Measurements from ENCODE around the gene IGFBPL1.

DNA sequence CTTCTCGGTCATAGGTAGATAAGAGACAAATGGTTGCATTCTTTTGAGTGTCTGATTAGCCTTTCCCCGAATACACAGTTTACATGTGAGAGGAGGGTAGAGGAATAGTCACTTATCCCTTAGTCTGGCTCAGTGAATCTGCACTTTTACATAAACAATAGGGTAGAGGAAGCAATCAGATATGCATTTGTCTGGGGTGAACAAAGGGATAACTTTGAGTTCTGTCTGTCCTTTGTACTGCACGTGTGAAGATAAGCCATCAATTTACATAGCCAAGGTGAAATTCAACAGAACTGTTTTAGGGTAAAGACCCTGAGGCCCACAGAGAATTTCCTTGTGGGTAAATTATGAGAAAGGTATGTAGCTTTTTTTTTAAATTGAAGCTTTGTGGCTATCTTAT lies 10.1 kb upstream of the IGFBPL1 start:
- TF ChIP-seq CSDC2 (CRISPR knock-in tag; IDR thresholded peaks at IDR 0.05) (no peak), ZFP30 (CRISPR knock-in tag; IDR thresholded peaks at IDR 0.05) (no peak), PPARA (CRISPR knock-in tag; IDR thresholded peaks at IDR 0.05; ENCODE audit: borderline replicate concordance) (no peak), GLIS3 (CRISPR knock-in tag; IDR thresholded peaks at IDR 0.05) (no peak), ZNF70 (CRISPR knock-in tag; IDR thresholded peaks at IDR 0.05) (no peak), BACH2 (CRISPR knock-in tag; IDR thresholded peaks at IDR 0.05; ENCODE audit: borderline replicate concordance) (no peak)
- TF ChIP-seq, protein P1, sequence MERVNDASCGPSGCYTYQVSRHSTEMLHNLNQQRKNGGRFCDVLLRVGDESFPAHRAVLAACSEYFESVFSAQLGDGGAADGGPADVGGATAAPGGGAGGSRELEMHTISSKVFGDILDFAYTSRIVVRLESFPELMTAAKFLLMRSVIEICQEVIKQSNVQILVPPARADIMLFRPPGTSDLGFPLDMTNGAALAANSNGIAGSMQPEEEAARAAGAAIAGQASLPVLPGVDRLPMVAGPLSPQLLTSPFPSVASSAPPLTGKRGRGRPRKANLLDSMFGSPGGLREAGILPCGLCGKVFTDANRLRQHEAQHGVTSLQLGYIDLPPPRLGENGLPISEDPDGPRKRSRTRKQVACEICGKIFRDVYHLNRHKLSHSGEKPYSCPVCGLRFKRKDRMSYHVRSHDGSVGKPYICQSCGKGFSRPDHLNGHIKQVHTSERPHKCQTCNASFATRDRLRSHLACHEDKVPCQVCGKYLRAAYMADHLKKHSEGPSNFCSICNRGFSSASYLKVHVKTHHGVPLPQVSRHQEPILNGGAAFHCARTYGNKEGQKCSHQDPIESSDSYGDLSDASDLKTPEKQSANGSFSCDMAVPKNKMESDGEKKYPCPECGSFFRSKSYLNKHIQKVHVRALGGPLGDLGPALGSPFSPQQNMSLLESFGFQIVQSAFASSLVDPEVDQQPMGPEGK (CRISPR knock-in tag; IDR thresholded peaks at IDR 0.05; ENCODE audit: borderline replicate concordance) = no peak
- TF ChIP-seq, protein P2, sequence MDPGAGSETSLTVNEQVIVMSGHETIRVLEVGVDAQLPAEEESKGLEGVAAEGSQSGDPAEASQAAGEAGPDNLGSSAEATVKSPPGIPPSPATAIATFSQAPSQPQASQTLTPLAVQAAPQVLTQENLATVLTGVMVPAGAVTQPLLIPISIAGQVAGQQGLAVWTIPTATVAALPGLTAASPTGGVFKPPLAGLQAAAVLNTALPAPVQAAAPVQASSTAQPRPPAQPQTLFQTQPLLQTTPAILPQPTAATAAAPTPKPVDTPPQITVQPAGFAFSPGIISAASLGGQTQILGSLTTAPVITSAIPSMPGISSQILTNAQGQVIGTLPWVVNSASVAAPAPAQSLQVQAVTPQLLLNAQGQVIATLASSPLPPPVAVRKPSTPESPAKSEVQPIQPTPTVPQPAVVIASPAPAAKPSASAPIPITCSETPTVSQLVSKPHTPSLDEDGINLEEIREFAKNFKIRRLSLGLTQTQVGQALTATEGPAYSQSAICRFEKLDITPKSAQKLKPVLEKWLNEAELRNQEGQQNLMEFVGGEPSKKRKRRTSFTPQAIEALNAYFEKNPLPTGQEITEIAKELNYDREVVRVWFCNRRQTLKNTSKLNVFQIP (CRISPR knock-in tag; IDR thresholded peaks at IDR 0.05; ENCODE audit: borderline replicate concordance, low read depth) = no peak
